Adipose tissue (tissue), 3 donors: Measurements from ENCODE around the gene CSK. TPM values are rescaled to one million over a fixed set of nuclear protein-coding genes. Genes with fewer than 3 reads are reported as not detected.

ENCODE experiments used
- H3K27ac ChIP-seq: one replicate; pipeline ENCODE4 v1.5.1; 2013; ENCODE audit warnings: low read depth, low read length
- WGBS, 3 donors: extraction: QIAGEN DNeasy Blood & Tissue Kit; methylation state at CpG; one replicate each; pipeline ENCODE4 v1.1.7; 2013; 5-methylcytosine and 5-hydroxymethylcytosine counted together
- polyA plus RNA-seq, 3 donors: library from polyadenylated mRNA; stranded (reverse); fragments of 200-250 nt; gene quantifications; one replicate each; pipeline ENCODE4 v1.2.3, GENCODE V29; 2013
- donor health status: healthy with polysubstance abuse.
- donor health status: Bipolar disorder and iron deficiency.
- donor health status: healthy.

CSK gene
- polyA plus RNA-seq, 3 donors: 13.2 to 33.6 (median 31.7) TPM

- H3K27ac ChIP-seq: no peak overlapping the region
- WGBS, 3 donors: 52 to 78% (median 73%) methylated on average over 9 to 10 of the region's 10 CpGs
Measured at GRCh38 chr15:74815121-74815934, 33.4 kb downstream of the CSK start.

GRCh38 chr15:74815961-74816360, 34.1 kb downstream of the CSK start:
- 83 to 91% (median 85%) methylated on average over 9 to 15 of the region's 15 CpGs for WGBS, 3 donors
- H3K27ac ChIP-seq: no peak overlapping the region

- H3K27ac ChIP-seq: no peak overlapping the region
- WGBS, 3 donors: 46 to 60% (median 59%) methylated on average over 19 of the region's 19 CpGs
Measured at GRCh38 chr15:74816624-74817369, 34.9 kb downstream of the CSK start.

- WGBS, 3 donors: 19 to 42% (median 34%) methylated on average over 8 to 9 of the region's 9 CpGs
- no peak overlapping the region for H3K27ac ChIP-seq
Measured at GRCh38 chr15:74817370-74817737, 35.5 kb downstream of the CSK start.

GRCh38 chr15:74820056-74820455, 38.2 kb downstream of the CSK start:
- no peak overlapping the region for H3K27ac ChIP-seq
- WGBS, 3 donors: 84 to 92% (median 85%) methylated on average over 5 of the region's 5 CpGs

- 63 to 70% (median 68%) methylated on average over 11 of the region's 11 CpGs for WGBS, 3 donors
- H3K27ac ChIP-seq: no peak overlapping the region
Measured at GRCh38 chr15:74821091-74821789, 39.4 kb downstream of the CSK start.

- no peak overlapping the region for H3K27ac ChIP-seq
- WGBS, 3 donors: 80 to 82% (median 81%) methylated on average over 7 of the region's 7 CpGs
Measured at GRCh38 chr15:74821790-74822158, 39.9 kb downstream of the CSK start.

GRCh38 chr15:74822233-74822632, 40.4 kb downstream of the CSK start:
- 85 to 91% (median 89%) methylated on average over 4 of the region's 4 CpGs for WGBS, 3 donors
- no peak overlapping the region for H3K27ac ChIP-seq

GRCh38 chr15:74823324-74823723, 41.4 kb downstream of the CSK start:
- WGBS, 3 donors: 73% methylated on average over 6 of the region's 6 CpGs
- H3K27ac ChIP-seq: no peak overlapping the region

GRCh38 chr15:74824976-74825375, 43.1 kb downstream of the CSK start:
- no peak overlapping the region for H3K27ac ChIP-seq
- WGBS, 3 donors: 75 to 81% (median 80%) methylated on average over 7 of the region's 7 CpGs

GRCh38 chr15:74825866-74826265, 44.0 kb downstream of the CSK start:
- H3K27ac ChIP-seq: no peak overlapping the region
- WGBS, 3 donors: 47 to 50% (median 48%) methylated on average over 10 of the region's 10 CpGs

GRCh38 chr15:74826364-74826819, 44.5 kb downstream of the CSK start, which contains the start of gene CPLX3:
TSS of gene CPLX3 (plus strand) at chr15:74826627. CDS start at chr15:74826704, 77 bp downstream.
- 3 to 6% (median 4%) methylated on average over 24 to 44 of the region's 44 CpGs for WGBS, 3 donors

GRCh38 chr15:74826921-74827320, 45.0 kb downstream of the CSK start:
- H3K27ac ChIP-seq: no peak overlapping the region
- WGBS, 3 donors: 18 to 21% (median 19%) methylated on average over 21 of the region's 21 CpGs

More at GRCh38 chr15:74826364-74826819, 44.5 kb downstream of the CSK start, which contains the start of gene CPLX3:
- H3K27ac ChIP-seq: no peak within 1 kb of the TSS

- no peak overlapping the region for H3K27ac ChIP-seq
- 45 to 66% (median 47%) methylated on average over 5 of the region's 5 CpGs for WGBS, 3 donors
Measured at GRCh38 chr15:74827614-74828013, 45.7 kb downstream of the CSK start.

- 66 to 77% (median 74%) methylated on average over 6 of the region's 6 CpGs for WGBS, 3 donors
- no peak overlapping the region for H3K27ac ChIP-seq
Measured at GRCh38 chr15:74828835-74829234, 47.0 kb downstream of the CSK start.

- WGBS, 3 donors: 61 to 75% (median 72%) methylated on average over 3 of the region's 3 CpGs
- H3K27ac ChIP-seq: no peak overlapping the region
Measured at GRCh38 chr15:74829486-74829885, 47.6 kb downstream of the CSK start.

GRCh38 chr15:74829991-74830390, 48.1 kb downstream of the CSK start:
- no peak overlapping the region for H3K27ac ChIP-seq
- 37 to 62% (median 61%) methylated on average over 6 of the region's 6 CpGs for WGBS, 3 donors

- 78 to 85% (median 78%) methylated on average over 5 of the region's 5 CpGs for WGBS, 3 donors
- H3K27ac ChIP-seq: no peak overlapping the region
Measured at GRCh38 chr15:74830868-74831267, 49.0 kb downstream of the CSK start.
